Right cardiac atrium (tissue), 5 donors: ENCODE data around the gene IFNGR2. TPM values are rescaled to one million over a fixed set of nuclear protein-coding genes. Genes with fewer than 3 reads are reported as not detected.
"Not testable (repeated sequence)": the region's sequence is repeated elsewhere in the genome, so short reads cannot be mapped to it uniquely, and the experiment has no call there.

ENCODE experiments used
- ATAC-seq, 2 donors: fragments of 200-7000 bp; cut with Tn5 transposase; one replicate each; pipeline versions ENCODE4 v1.8.0 to v1.9.1; 2020; ENCODE audit warnings: moderate library complexity in 2 of 2, mild to moderate bottlenecking in 1 of 2
- DNase-seq, 3 donors: peaks; one replicate each; pipeline ENCODE4 v3.0.0-alpha.2; 2020
- H3K27ac ChIP-seq: one replicate; pipeline ENCODE4 v1.5.1; 2013; ENCODE audit warnings: mild to moderate bottlenecking, low read length, control low read depth, moderate library complexity
- H3K27me3 ChIP-seq: one replicate; pipeline ENCODE4 v1.6.1; 2013; ENCODE audit not compliant: control insufficient read depth, insufficient read depth
- H3K4me1 ChIP-seq: one replicate; pipeline ENCODE4 v1.6.1; 2013; ENCODE audit warnings: low read length; ENCODE audit not compliant: control insufficient read depth, insufficient read depth
- H3K4me3 ChIP-seq: one replicate; pipeline ENCODE4 v1.5.1; 2013; ENCODE audit warnings: low read length, control low read depth
- H3K9me3 ChIP-seq: one replicate; pipeline ENCODE4 v1.6.1; 2013; ENCODE audit warnings: low read length; ENCODE audit not compliant: control insufficient read depth
- WGBS: extraction: QIAGEN DNeasy Blood & Tissue Kit; methylation state at CpG from one replicate; pipeline ENCODE4 v1.1.7; 2013; 5-methylcytosine and 5-hydroxymethylcytosine counted together
- intact Hi-C, 4 donors: fragments of 100-400 bp; cut with DNase I; formaldehyde crosslinking; loops; one replicate each; pipeline versions ENCODE4 v1.11.0 to v1.14.0; 2022 to 2023
- polyA plus RNA-seq: library from polyadenylated mRNA; stranded (reverse); fragments of 200-250 nt; gene quantifications from one replicate; pipeline ENCODE4 v1.2.3, GENCODE V29; 2013
- total RNA-seq, 4 donors: library from RNA; stranded (reverse); fragmentation: NEBNext Ultra II Directional; extraction: Animal tissue kit (Norgen Biotek cat#: 25700); gene quantifications; one replicate each; pipeline ENCODE4 v1.2.1, GENCODE V29; 2021
- donor health status: healthy with polysubstance abuse.
- donor health status: DM: no; HTN: yes; CAD: no.
- donor health status: DM: no; HTN: no; CAD: no.
- donor health status: DM: no; HTN: yes; CAD: no; lungs with severe emphysema.
- donor health status: DM: yes; HTN: yes; CAD: no.

The IFNGR2 gene
- total and polyA plus RNA-seq, 5 donors: 37.4 to 47.4 (median 41.7) TPM

GRCh38 chr21:33441489-33442477 lies 38.6 kb downstream of the IFNGR2 start:
- intact Hi-C loops: loop anchor here in 2 of 4 donors (10.0 kb wide), 2 partner anchors 77 to 607 kb away; no protein-coding TSS in a partner anchor
- H3K27ac ChIP-seq: peak overlapping the region; percentile 38
- DNase-seq: peak in 2 of 3 donors; percentile 66 to 70

GRCh38 chr21:33443194-33443593 lies 40.0 kb downstream of the IFNGR2 start:
- no peak overlapping the region for H3K27ac ChIP-seq
- 67% methylated on average over 5 of the region's 5 CpGs for WGBS
- intact Hi-C loops: loop anchor here in 2 of 4 donors (10.0 kb wide), 2 partner anchors 78 to 608 kb away; no protein-coding TSS in a partner anchor

More at GRCh38 chr21:33441489-33442477, 38.6 kb downstream of the IFNGR2 start:
- peak; percentile 71 to 79 for ATAC-seq
- Histone ChIP-seq H3K27me3 (no peaks in the 10 kb centered on the region), H3K9me3 (no peaks in the 10 kb centered on the region), H3K4me3 (no peak overlapping the region), H3K4me1 (no peaks in the 10 kb centered on the region)
- WGBS: 58% methylated on average over 11 of the region's 11 CpGs

DNA sequence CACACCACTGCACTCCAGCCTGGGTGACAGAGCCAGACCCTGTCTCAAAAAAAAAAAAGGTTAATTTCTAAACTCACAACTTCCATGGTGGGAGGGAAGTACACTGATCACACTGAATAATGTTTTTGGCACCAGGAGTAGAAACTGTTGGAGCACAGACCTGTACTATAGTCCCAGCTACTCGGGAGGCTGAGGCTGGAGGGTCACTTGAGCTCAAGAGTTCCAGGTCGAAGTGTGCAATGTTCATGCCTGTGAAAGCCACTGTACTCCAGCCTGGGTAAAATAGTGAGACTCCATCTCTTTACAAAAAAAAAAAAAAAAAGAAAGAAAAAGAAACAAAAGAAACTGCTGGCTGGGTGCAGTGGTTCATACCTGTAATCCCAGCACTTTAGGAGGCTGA lies 41.3 kb downstream of the IFNGR2 start:
- no peak for DNase-seq
- 34% methylated on average over 2 of the region's 2 CpGs for WGBS
- no peak overlapping the region for H3K27ac ChIP-seq
- no peak overlapping the region for H3K4me3 ChIP-seq
- intact Hi-C loops: loop anchor here (2.0 to 10.0 kb wide), 4 partner anchors 80 to 610 kb away; no protein-coding TSS in a partner anchor
- no peaks in the 10 kb centered on the region for H3K4me1 ChIP-seq
- ATAC-seq: no peak
- no peaks in the 10 kb centered on the region for H3K27me3 ChIP-seq
- H3K9me3 ChIP-seq: no peaks in the 10 kb centered on the region

More at GRCh38 chr21:33443194-33443593, 40.0 kb downstream of the IFNGR2 start:
- no peak for DNase-seq
- Histone ChIP-seq H3K4me1 (no peaks in the 10 kb centered on the region), H3K27me3 (no peaks in the 10 kb centered on the region), H3K4me3 (no peak overlapping the region), H3K9me3 (no peaks in the 10 kb centered on the region)
- ATAC-seq: peak in 1 of 2 donors; percentile 30

GRCh38 chr21:33446620-33447019 lies 43.4 kb downstream of the IFNGR2 start:
- 98% methylated on average over 6 of the region's 6 CpGs for WGBS
- not testable (repeated sequence) for ATAC-seq, H3K4me1 ChIP-seq, H3K27me3 ChIP-seq, DNase-seq, H3K9me3 ChIP-seq, H3K4me3 ChIP-seq, H3K27ac ChIP-seq
- intact Hi-C loops: loop anchor here in 2 of 4 donors (2.0 to 10.0 kb wide), 3 partner anchors 82 to 612 kb away; no protein-coding TSS in a partner anchor

DNA sequence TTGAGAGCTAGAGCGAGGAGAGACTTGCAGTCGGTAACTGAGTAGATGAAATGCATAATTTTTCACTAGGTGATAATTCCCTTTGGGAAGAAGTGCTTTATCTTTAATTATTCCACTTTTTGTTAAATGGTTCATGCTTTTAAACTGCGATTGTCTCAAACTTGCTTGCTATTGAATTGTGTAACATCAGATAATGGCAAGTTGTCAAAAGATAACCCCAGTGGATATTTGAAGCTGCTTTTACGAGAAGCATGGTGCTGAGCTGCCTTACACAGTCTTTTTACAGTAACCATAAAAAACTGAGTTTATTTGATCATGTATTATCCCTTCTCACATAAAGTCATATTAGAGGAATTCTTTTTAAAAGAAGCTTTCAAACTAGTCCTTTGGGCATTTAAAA lies 46.4 kb downstream of the IFNGR2 start:
- Histone ChIP-seq H3K4me1 (no peaks in the 10 kb centered on the region), H3K4me3 (no peak overlapping the region), H3K27ac (no peak overlapping the region), H3K9me3 (no peaks in the 10 kb centered on the region), H3K27me3 (no peaks in the 10 kb centered on the region)
- intact Hi-C loops: loop anchor here in 2 of 4 donors (10.0 kb wide), 2 partner anchors 85 to 615 kb away; no protein-coding TSS in a partner anchor
- DNase-seq (no peak), ATAC-seq (no peak)
- 76% methylated on average over 4 of the region's 4 CpGs for WGBS

- intact Hi-C loops: no loop called here
- Histone ChIP-seq H3K27me3 (no peaks in the 10 kb centered on the region), H3K27ac (no peak overlapping the region), H3K4me3 (no peak overlapping the region), H3K9me3 (no peaks in the 10 kb centered on the region), H3K4me1 (peaks cover 1% of the 10 kb centered on the region)
- peak in 1 of 2 donors; percentile 33 for ATAC-seq
- 80% methylated on average over 1 of the region's 1 CpG for WGBS
- no peak for DNase-seq
Measured at GRCh38 chr21:33451634-33452071, 48.4 kb downstream of the IFNGR2 start.

DNA sequence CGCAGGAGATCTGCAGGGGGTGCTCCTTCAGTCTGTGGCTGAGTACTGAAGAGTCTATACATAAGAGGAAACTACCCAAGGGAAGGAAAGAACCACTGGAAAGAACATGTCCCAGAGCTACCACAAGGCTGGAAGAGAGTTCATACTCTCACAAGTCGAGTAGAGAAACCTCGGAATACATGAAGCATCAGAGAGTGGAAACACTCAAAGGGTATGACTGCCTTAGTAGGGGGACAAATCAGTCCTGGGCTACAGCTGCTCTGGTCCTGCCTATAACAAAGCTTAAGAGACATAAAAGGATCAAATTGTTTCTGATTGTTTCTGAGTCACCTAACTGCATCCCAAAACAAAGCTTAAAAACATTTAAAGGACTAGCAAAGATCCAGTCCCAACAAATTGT lies 49.1 kb downstream of the IFNGR2 start:
- Histone ChIP-seq H3K4me3 (no peak overlapping the region), H3K9me3 (no peaks in the 10 kb centered on the region), H3K27ac (no peak overlapping the region), H3K4me1 (peaks cover 1% of the 10 kb centered on the region), H3K27me3 (no peaks in the 10 kb centered on the region)
- WGBS: 92% methylated on average over 3 of the region's 3 CpGs
- DNase-seq (no peak), ATAC-seq (no peak)
- intact Hi-C loops: no loop called here

DNA sequence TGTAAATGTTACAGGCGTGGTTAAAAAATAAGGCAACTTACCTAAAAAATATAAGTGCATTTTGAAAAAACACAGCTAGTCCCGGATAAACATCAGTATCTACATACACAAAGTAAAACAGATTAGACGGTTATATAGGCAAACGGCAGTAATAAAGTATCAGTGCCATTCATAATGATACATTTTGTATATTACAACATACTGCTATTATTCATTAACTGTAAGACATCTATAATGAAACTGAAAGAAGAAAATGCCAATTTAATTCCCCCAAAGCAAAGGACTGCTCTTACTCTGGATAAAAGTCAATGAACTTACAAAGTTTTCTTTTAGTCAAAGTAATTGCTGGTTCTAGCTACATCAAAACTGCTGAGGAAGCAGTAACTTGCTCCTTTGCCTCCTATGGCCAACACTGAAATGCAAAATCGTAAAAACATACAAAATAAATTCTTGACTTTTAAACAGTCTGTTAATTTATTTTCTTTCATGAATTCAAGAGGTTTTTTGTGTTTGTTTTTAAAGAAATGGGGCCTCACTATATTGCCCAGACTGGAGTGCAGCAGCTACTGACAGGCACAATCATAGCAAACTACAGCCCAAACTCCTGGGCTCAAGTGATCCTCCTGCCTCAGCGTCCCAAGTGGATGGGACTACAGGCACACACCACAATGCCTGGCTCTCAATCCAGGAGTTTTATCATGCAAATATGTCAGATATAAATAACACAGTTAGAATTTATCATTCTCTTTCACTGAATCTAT lies 52.7 kb downstream of the IFNGR2 start:
- no peaks in the 10 kb centered on the region for H3K9me3 ChIP-seq
- H3K4me3 ChIP-seq: no peak overlapping the region
- no peaks in the 10 kb centered on the region for H3K27me3 ChIP-seq
- DNase-seq (no peak), ATAC-seq (no peak)
- intact Hi-C loops: no loop called here
- H3K27ac ChIP-seq: no peak overlapping the region
- peaks cover 1% of the 10 kb centered on the region for H3K4me1 ChIP-seq
- WGBS: 83% methylated on average over 6 of the region's 6 CpGs

DNA sequence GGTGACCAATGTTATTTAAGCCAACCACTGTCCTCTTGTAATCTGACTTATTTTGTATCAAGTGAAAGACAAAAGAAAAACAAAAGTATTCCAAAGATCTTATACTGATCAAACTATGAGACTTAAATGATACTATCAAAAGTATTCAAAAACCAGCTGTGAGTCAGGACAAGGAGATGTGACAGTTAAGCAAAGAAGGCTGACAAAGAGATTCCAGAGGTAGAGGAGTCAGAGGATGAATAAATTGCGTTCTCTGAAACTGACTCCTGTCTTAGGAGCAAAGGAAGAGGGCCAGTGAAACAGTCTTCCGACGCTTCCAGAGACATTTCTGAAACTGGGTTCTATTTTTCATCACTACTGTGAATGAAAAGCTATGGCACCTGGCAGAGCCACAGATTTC lies 55.6 kb downstream of the IFNGR2 start:
- intact Hi-C loops: no loop called here
- no peaks in the 10 kb centered on the region for H3K9me3 ChIP-seq
- no peak overlapping the region for H3K4me3 ChIP-seq
- H3K27me3 ChIP-seq: no peaks in the 10 kb centered on the region
- no peak for ATAC-seq
- no peak for DNase-seq
- H3K27ac ChIP-seq: no peak overlapping the region
- WGBS: 96% methylated on average over 3 of the region's 3 CpGs
- peaks cover 1% of the 10 kb centered on the region for H3K4me1 ChIP-seq

DNA sequence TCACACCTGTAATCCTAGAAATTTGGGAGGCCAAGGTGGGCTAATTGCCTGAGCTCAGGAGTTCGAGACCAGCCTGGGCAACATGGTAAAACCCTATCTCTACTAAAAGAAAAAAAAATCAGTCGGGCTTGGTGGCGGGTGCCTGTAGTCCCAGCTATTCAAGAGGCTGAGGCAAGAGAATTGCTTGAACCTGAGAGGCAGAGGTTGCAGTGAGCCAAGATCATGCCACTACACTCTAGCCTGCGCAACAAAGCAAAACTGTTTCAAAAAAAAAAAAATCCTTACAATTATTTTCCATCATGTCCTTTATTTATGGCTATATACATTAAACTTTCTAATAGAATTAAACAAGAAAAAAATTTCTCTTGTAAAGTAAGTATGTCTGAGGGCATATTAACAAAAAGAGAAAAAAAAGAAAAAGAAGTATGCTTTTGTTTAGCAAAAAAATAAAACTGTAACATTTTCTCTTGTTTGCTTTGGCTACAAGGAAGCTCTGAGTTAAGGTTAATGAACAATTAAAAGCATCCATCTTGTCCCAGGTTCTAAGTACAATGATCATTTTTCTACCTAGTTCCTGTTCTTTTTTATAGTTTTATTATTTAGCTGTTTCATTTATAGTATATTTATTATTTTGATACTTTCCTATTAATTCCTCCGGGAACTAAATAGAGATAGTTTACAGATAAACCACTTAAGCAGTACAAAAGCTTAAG lies 58.5 kb downstream of the IFNGR2 start:
- no peak overlapping the region for H3K27ac ChIP-seq
- H3K4me1 ChIP-seq: no peaks in the 10 kb centered on the region
- no peaks in the 10 kb centered on the region for H3K9me3 ChIP-seq
- ATAC-seq (no peak), DNase-seq (no peak)
- H3K27me3 ChIP-seq: no peaks in the 10 kb centered on the region
- 93% methylated on average over 5 of the region's 5 CpGs for WGBS
- intact Hi-C loops: no loop called here
- no peak overlapping the region for H3K4me3 ChIP-seq
